KMS-11 (cell line): Measurements from ENCODE around the gene TBC1D8.

Source experiments
- H2AFZ ChIP-seq: fragments of 200-600 bp; sonication (generic); 2 replicates; pipeline ENCODE4 v1.6.1; 2016; ENCODE audit warnings: antibody characterized with exemption, mixed run types, low read depth
- H3K27ac ChIP-seq: fragments of 200-600 bp; sonication (generic); 2 replicates; pipeline ENCODE4 v1.6.1; 2016; ENCODE audit warnings: mild to moderate bottlenecking, mixed run types
- H3K27me3 ChIP-seq: fragments of 200-600 bp; sonication (generic); 2 replicates; pipeline ENCODE4 v1.6.1; 2017; ENCODE audit warnings: mild to moderate bottlenecking, low read depth, mixed run types, moderate library complexity; ENCODE audit not compliant: insufficient read depth
- H3K36me3 ChIP-seq: fragments of 200-600 bp; sonication (generic); 2 replicates; pipeline ENCODE4 v1.6.1; 2017; ENCODE audit warnings: mild to moderate bottlenecking, mixed run types; ENCODE audit not compliant: insufficient read depth
- H3K4me1 ChIP-seq: fragments of 200-600 bp; sonication (generic); 2 replicates; pipeline ENCODE4 v1.6.1; 2016; ENCODE audit warnings: mild to moderate bottlenecking, low read depth, mixed run types; ENCODE audit not compliant: poor library complexity, severe bottlenecking
- H3K4me2 ChIP-seq: fragments of 200-600 bp; sonication (generic); 2 replicates; pipeline ENCODE4 v1.7.0; 2016; ENCODE audit warnings: mild to moderate bottlenecking, mixed run types
- H3K4me3 ChIP-seq: fragments of 200-600 bp; sonication (generic); IDR thresholded peaks from 2 replicates; pipeline ENCODE4 v1.6.1; 2017; ENCODE audit warnings: low read depth, low read length, mixed read lengths; ENCODE audit not compliant: insufficient read depth
- H3K79me2 ChIP-seq: fragments of 200-600 bp; sonication (generic); 2 replicates; pipeline ENCODE4 v1.6.1; 2016; ENCODE audit warnings: low read depth, mixed run types; ENCODE audit not compliant: insufficient read depth
- H3K9ac ChIP-seq: fragments of 200-600 bp; sonication (generic); 2 replicates; pipeline ENCODE4 v1.6.1; 2016; ENCODE audit warnings: mild to moderate bottlenecking, mixed run types
- H4K20me1 ChIP-seq: fragments of 200-600 bp; sonication (generic); 2 replicates; pipeline ENCODE4 v1.6.1; 2016; ENCODE audit warnings: mild to moderate bottlenecking, mixed run types; ENCODE audit not compliant: insufficient read depth
- CTCF ChIP-seq: fragments of 200-600 bp; sonication (generic); conservative IDR thresholded peaks from 2 replicates; pipeline ENCODE4 v1.6.1; 2017; ENCODE audit warnings: low read depth, mild to moderate bottlenecking, antibody characterized with exemption, low read length, moderate library complexity, mixed read lengths

Gene TBC1D8

GRCh38 chr2:100983201-100983600 is 168.0 kb downstream of the TBC1D8 start:
- Histone ChIP-seq H4K20me1 (no peaks in the 10 kb centered on the region), H3K4me3 (no peak overlapping the region), H3K4me1 (no peaks in the 10 kb centered on the region), H3K79me2 (no peaks in the 10 kb centered on the region), H2AFZ (no peak overlapping the region), H3K27me3 (no peaks in the 10 kb centered on the region), H3K36me3 (no peaks in the 10 kb centered on the region), H3K4me2 (no peak overlapping the region), H3K9ac (no peak overlapping the region), H3K27ac (no peak overlapping the region)
- no peak for TF ChIP-seq CTCF

- Histone ChIP-seq H3K4me2 (no peak overlapping the region), H2AFZ (no peak overlapping the region), H3K27me3 (no peaks in the 10 kb centered on the region), H3K4me3 (no peak overlapping the region), H3K36me3 (no peaks in the 10 kb centered on the region), H3K27ac (no peak overlapping the region), H3K79me2 (no peaks in the 10 kb centered on the region), H4K20me1 (no peaks in the 10 kb centered on the region), H3K9ac (no peak overlapping the region), H3K4me1 (no peaks in the 10 kb centered on the region)
- TF ChIP-seq CTCF, result no peak
Observed at GRCh38 chr2:100982431-100982861, 168.7 kb downstream of the TBC1D8 start.

GRCh38 chr2:100981011-100981410 is 170.2 kb downstream of the TBC1D8 start:
- H3K9ac ChIP-seq, result no peak overlapping the region
- no peaks in the 10 kb centered on the region for H3K36me3 ChIP-seq
- H4K20me1 ChIP-seq, result no peaks in the 10 kb centered on the region
- no peak for TF ChIP-seq CTCF
- H2AFZ ChIP-seq, result no peak overlapping the region
- H3K27ac ChIP-seq, result no peak overlapping the region
- H3K4me3 ChIP-seq, result no peak overlapping the region
- no peaks in the 10 kb centered on the region for H3K4me1 ChIP-seq
- no peaks in the 10 kb centered on the region for H3K79me2 ChIP-seq
- H3K4me2 ChIP-seq, result no peak overlapping the region
- H3K27me3 ChIP-seq, result no peaks in the 10 kb centered on the region

GRCh38 chr2:100980046-100980445 is 171.1 kb downstream of the TBC1D8 start:
- no peaks in the 10 kb centered on the region for H3K4me1 ChIP-seq

More at GRCh38 chr2:100980046-100980445, 171.1 kb downstream of the TBC1D8 start:
- Histone ChIP-seq H3K4me3 (no peak overlapping the region), H3K9ac (no peak overlapping the region), H3K27ac (no peak overlapping the region), H2AFZ (no peak overlapping the region), H3K4me2 (no peak overlapping the region), H3K79me2 (no peaks in the 10 kb centered on the region), H4K20me1 (no peaks in the 10 kb centered on the region), H3K27me3 (no peaks in the 10 kb centered on the region), H3K36me3 (no peaks in the 10 kb centered on the region)
- no peak for TF ChIP-seq CTCF
